Nephron (organoid): ENCODE results near the gene GBE1.
"Not testable (repeated sequence)": the region's sequence is repeated elsewhere in the genome, so short reads cannot be mapped to it uniquely, and the experiment has no call there.

Source experiments
- H3K27ac Mint-ChIP-seq, 3 experiments: 2 replicates each; pipeline ENCODE4 v1.8.0; 2020; ENCODE audit warnings: mixed read lengths in 3 of 3, mild to moderate bottlenecking in 2 of 3, moderate library complexity in 1 of 3
- H3K27me3 Mint-ChIP-seq: 2 replicates; pipeline ENCODE4 v1.8.0; 2021; ENCODE audit warnings: low read depth, mild to moderate bottlenecking, moderate library complexity, mixed read lengths
- H3K36me3 Mint-ChIP-seq: 2 replicates; pipeline ENCODE4 v1.8.0; 2020; ENCODE audit warnings: low read depth, mixed read lengths
- H3K4me1 Mint-ChIP-seq: 2 replicates; pipeline ENCODE4 v1.8.0; 2020; ENCODE audit warnings: mixed read lengths
- H3K4me3 Mint-ChIP-seq, 3 experiments: 2 replicates each; pipeline ENCODE4 v1.8.0; 2020; ENCODE audit warnings: mild to moderate bottlenecking in 3 of 3, mixed read lengths in 3 of 3, moderate library complexity in 2 of 3
- H3K9me3 Mint-ChIP-seq: 2 replicates; pipeline ENCODE4 v1.8.0; 2020; ENCODE audit warnings: mixed read lengths
- TF ChIP-seq, protein P1 (sequence below), 3 experiments: fragments of 200-600 bp; sonication (generic); IDR thresholded peaks; one replicate each; pipeline ENCODE4 v1.5.0; 2021; ENCODE audit warnings: antibody characterized with exemption in 3 of 3; ENCODE audit not compliant: unreplicated experiment in 3 of 3

GBE1 gene

DNA sequence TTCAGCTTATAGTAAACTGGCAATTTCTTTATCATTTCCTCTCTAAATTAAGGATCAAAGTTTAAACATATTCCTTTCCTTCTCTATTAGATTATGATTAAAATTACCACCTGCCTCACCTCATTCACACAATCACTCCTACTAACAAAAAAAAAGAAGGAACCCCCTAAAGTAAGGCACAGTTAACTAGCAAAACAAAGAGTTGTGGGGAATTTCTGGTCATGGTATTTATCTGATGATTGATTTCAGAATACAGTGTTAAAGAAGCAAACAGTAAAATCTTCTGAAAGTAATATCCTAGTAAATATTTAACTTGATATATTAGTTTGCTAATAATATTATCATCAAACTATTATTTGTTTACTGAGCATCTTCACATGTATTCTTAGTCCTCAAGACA, 8.8 kb downstream of the GBE1 start:
- H3K27me3 Mint-ChIP-seq: no peaks in the 10 kb centered on the region

GRCh38 chr3:81749265-81749664, 12.2 kb downstream of the GBE1 start:
- peaks cover 11% of the 10 kb centered on the region for H3K4me1 Mint-ChIP-seq
- H3K9me3 Mint-ChIP-seq: peaks cover 4% of the 10 kb centered on the region
- H3K4me3 Mint-ChIP-seq: no peak overlapping the region
- H3K36me3 Mint-ChIP-seq: peaks cover 15% of the 10 kb centered on the region
- H3K27ac Mint-ChIP-seq: no peak overlapping the region
- H3K27me3 Mint-ChIP-seq: no peaks in the 10 kb centered on the region
- TF ChIP-seq, protein P1, sequence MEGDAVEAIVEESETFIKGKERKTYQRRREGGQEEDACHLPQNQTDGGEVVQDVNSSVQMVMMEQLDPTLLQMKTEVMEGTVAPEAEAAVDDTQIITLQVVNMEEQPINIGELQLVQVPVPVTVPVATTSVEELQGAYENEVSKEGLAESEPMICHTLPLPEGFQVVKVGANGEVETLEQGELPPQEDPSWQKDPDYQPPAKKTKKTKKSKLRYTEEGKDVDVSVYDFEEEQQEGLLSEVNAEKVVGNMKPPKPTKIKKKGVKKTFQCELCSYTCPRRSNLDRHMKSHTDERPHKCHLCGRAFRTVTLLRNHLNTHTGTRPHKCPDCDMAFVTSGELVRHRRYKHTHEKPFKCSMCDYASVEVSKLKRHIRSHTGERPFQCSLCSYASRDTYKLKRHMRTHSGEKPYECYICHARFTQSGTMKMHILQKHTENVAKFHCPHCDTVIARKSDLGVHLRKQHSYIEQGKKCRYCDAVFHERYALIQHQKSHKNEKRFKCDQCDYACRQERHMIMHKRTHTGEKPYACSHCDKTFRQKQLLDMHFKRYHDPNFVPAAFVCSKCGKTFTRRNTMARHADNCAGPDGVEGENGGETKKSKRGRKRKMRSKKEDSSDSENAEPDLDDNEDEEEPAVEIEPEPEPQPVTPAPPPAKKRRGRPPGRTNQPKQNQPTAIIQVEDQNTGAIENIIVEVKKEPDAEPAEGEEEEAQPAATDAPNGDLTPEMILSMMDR (IDR thresholded peaks at IDR 0.05; ENCODE audit: unreplicated experiment in 3 of 3): no peak

More for the DNA sequence above, 8.8 kb downstream of the GBE1 start:
- TF ChIP-seq, protein P1 (IDR thresholded peaks at IDR 0.05; ENCODE audit: unreplicated experiment in 3 of 3): no peak
- Mint-ChIP-seq H3K4me3 (no peak overlapping the region), H3K9me3 (peaks cover 17% of the 10 kb centered on the region), H3K27ac (no peak overlapping the region), H3K4me1 (peaks cover 5% of the 10 kb centered on the region), H3K36me3 (peaks cover 42% of the 10 kb centered on the region)

DNA sequence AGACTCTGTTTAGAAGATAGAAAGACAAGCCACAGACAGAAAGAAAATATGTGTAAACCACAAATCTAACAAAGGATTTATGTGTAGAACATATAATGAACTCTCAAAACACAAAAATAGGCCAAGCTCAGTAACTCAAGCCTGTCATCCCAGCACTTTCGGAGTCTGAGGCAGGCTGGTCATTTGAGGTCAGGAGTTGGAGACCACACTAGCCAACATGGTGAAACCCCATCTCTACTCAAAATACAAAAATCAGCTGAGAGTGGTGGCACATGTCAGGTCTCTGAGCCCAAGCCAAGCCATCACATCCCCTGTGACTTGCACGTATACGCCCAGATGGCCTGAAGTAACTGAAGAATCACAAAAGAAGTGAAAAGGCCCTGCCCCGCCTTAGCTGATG, 14.2 kb downstream of the GBE1 start:
- H3K4me3 Mint-ChIP-seq, H3K9me3 Mint-ChIP-seq, H3K36me3 Mint-ChIP-seq, H3K27me3 Mint-ChIP-seq, H3K27ac Mint-ChIP-seq: not testable (repeated sequence)
- H3K4me1 Mint-ChIP-seq: peaks cover 27% of the 10 kb centered on the region

DNA sequence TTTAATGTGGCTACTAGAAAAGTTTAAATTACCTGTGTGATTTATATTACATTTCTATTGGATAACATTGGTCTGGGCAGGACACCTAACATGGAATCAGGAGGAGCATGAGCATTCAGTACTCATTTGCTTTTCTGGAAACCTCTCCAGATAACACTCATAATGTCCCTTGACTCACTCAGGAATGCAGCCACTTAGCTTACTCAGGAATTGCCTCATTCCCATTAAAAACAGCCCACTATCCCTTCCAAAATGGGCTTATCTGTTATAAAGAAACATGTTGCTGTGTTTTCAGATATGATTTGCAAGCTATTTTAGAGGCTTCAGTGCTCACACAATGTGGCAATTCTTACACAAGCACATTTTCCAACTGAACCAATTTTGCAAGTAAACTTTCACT, 17.1 kb downstream of the GBE1 start:
- H3K27ac Mint-ChIP-seq: peak overlapping the region in 2 of 3 experiments; percentile 34 to 69
- TF ChIP-seq, protein P1 (IDR thresholded peaks at IDR 0.05; ENCODE audit: unreplicated experiment in 3 of 3): no peak
- no peaks in the 10 kb centered on the region for H3K27me3 Mint-ChIP-seq
- no peak overlapping the region for H3K4me3 Mint-ChIP-seq
- H3K9me3 Mint-ChIP-seq: no peaks in the 10 kb centered on the region
- H3K36me3 Mint-ChIP-seq: peaks cover 6% of the 10 kb centered on the region
- H3K4me1 Mint-ChIP-seq: peaks cover 24% of the 10 kb centered on the region

GRCh38 chr3:81743096-81744025, 18.1 kb downstream of the GBE1 start:
- Mint-ChIP-seq H3K27me3 (no peaks in the 10 kb centered on the region), H3K4me1 (peaks cover 24% of the 10 kb centered on the region), H3K27ac (peak overlapping the region; percentile 14 to 81 (median 69)), H3K36me3 (peaks cover 6% of the 10 kb centered on the region), H3K9me3 (no peaks in the 10 kb centered on the region), H3K4me3 (no peak overlapping the region)
- TF ChIP-seq, protein P1 (IDR thresholded peaks at IDR 0.05; ENCODE audit: unreplicated experiment in 3 of 3): no peak

DNA sequence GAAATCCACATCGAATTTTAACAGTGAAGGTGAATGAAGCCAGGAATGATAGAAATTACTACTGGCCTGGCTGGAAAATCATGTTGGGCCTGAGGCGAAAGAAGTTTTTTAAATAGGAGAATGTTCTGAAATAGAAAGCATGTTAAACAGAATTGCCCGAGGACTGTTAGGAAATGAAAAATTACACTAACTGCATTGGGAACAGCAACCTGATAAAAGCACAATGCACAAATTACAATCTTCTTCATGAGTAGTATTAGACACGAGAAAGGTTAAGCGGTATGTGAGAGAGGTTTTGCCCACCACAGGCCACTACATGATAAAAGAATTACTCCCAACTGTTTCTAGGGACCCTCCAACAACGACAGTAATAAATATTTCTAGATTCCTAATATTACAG, 18.9 kb downstream of the GBE1 start:
- Mint-ChIP-seq H3K27ac (peak overlapping the region; percentile 8 to 81 (median 69)), H3K9me3 (no peaks in the 10 kb centered on the region), H3K27me3 (no peaks in the 10 kb centered on the region), H3K4me1 (peaks cover 24% of the 10 kb centered on the region), H3K4me3 (no peak overlapping the region), H3K36me3 (peaks cover under 1% of the 10 kb centered on the region)
- TF ChIP-seq, protein P1 (IDR thresholded peaks at IDR 0.05; ENCODE audit: unreplicated experiment in 3 of 3): no peak
